ENCODE measurements around the gene SPTBN5. TPM values are rescaled to one million over a fixed set of nuclear protein-coding genes. Genes with fewer than 3 reads are reported as not detected.

SPTBN5 gene
- polyA plus RNA-seq, 1 donor from 2014 or later = 0.01 TPM

GRCh38 chr15:41884458-41884857 lies 9.4 kb downstream of the SPTBN5 start:
- no peak overlapping the region for H3K9ac ChIP-seq (ENCODE audit: low read length)
- H2AFZ ChIP-seq (ENCODE audit: low read depth, low read length) = no peak overlapping the region
- no peaks in the 10 kb centered on the region for H4K20me1 ChIP-seq (ENCODE audit: insufficient read depth)
- H3K4me2 ChIP-seq (ENCODE audit: low read length) = no peak overlapping the region
- H3K9me2 ChIP-seq (ENCODE audit: insufficient read depth, low read length) = no peaks in the 10 kb centered on the region
- no peaks in the 10 kb centered on the region for H3F3A ChIP-seq (ENCODE audit: insufficient read depth, low read length, poor library complexity, severe bottlenecking)
- H3K79me2 ChIP-seq (replicated peaks; ENCODE audit: insufficient read depth, low read length) = no peaks in the 10 kb centered on the region
- H3K36me3 ChIP-seq (ENCODE audit: insufficient read depth, low read length) = no peaks in the 10 kb centered on the region
- H3K9me3 ChIP-seq (ENCODE audit: low read length) = no peaks in the 10 kb centered on the region
- no peak overlapping the region for H3K4me3 ChIP-seq (ENCODE audit: low read length)
- no peak overlapping the region for H3K27ac ChIP-seq (ENCODE audit: low read length)
- no peak for TF ChIP-seq REST (IDR thresholded peaks at IDR 0.05; ENCODE audit: borderline replicate concordance)
- H3K27me3 ChIP-seq (ENCODE audit: insufficient read depth, low read depth, low read length) = peaks cover 27% of the 10 kb centered on the region

- H3K9ac ChIP-seq (ENCODE audit: low read length) = no peak overlapping the region
- no peak for TF ChIP-seq EZH2 (IDR thresholded peaks at IDR 0.05; ENCODE audit: borderline replicate concordance, insufficient read depth, low read length, poor library complexity, severe bottlenecking)
- TF ChIP-seq TAF1 (IDR thresholded peaks at IDR 0.05; ENCODE audit: low read depth) = no peak
- TF ChIP-seq POLR2AphosphoS5 (IDR thresholded peaks at IDR 0.05) = no peak
- TF ChIP-seq CTCF (IDR thresholded peaks at IDR 0.05; ENCODE audit: poor library complexity, severe bottlenecking) = no peak
- no peak for TF ChIP-seq MXI1 (conservative IDR thresholded peaks at IDR 0.05; ENCODE audit: poor library complexity, severe bottlenecking)
- TF ChIP-seq RAD21 (conservative IDR thresholded peaks at IDR 0.05) = no peak
- no peak for TF ChIP-seq REST (IDR thresholded peaks at IDR 0.05; ENCODE audit: borderline replicate concordance)
- no peak for TF ChIP-seq EP300 (conservative IDR thresholded peaks at IDR 0.05; ENCODE audit: poor library complexity, severe bottlenecking)
- no peak for TF ChIP-seq SMC3 (conservative IDR thresholded peaks at IDR 0.05; ENCODE audit: poor library complexity)
Measured at GRCh38 chr15:41883484-41883825, 10.4 kb downstream of the SPTBN5 start.

More at GRCh38 chr15:41883484-41883825, 10.4 kb downstream of the SPTBN5 start:
- Histone ChIP-seq H2AFZ (ENCODE audit: low read depth, low read length) (no peak overlapping the region), H3K79me2 (replicated peaks; ENCODE audit: insufficient read depth, low read length) (no peaks in the 10 kb centered on the region), H3K9me2 (ENCODE audit: insufficient read depth, low read length) (no peaks in the 10 kb centered on the region), H3K36me3 (ENCODE audit: insufficient read depth, low read length) (no peaks in the 10 kb centered on the region), H3K27me3 (ENCODE audit: insufficient read depth, low read depth, low read length) (peaks cover 27% of the 10 kb centered on the region), H3F3A (ENCODE audit: insufficient read depth, low read length, poor library complexity, severe bottlenecking) (no peaks in the 10 kb centered on the region), H4K20me1 (ENCODE audit: insufficient read depth) (no peaks in the 10 kb centered on the region), H3K4me2 (ENCODE audit: low read length) (no peak overlapping the region), H3K27ac (ENCODE audit: low read length) (no peak overlapping the region), H3K4me3 (ENCODE audit: low read length) (no peak overlapping the region), H3K9me3 (ENCODE audit: low read length) (no peaks in the 10 kb centered on the region)
